Non-pigmented ciliary epithelial cell (primary cell): ENCODE measurements around the gene MPHOSPH6.
"Not testable (repeated sequence)": the region's sequence is repeated elsewhere in the genome, so short reads cannot be mapped to it uniquely, and the experiment has no call there.

Source experiments
- DNase-seq: peaks from one replicate; pipeline ENCODE4 v3.0.0-alpha.2; 2010; ENCODE audit warnings: low read depth

MPHOSPH6 gene

GRCh38 chr16:82169861-82170845 is at the start of gene MPHOSPH6:
Gene MPHOSPH6, minus strand, starts transcription at chr16:82170224. Its CDS starts 49 bp downstream, at chr16:82170175.
- DNase-seq, result peak; percentile 30

GRCh38 chr16:82219298-82219697 is 49.3 kb upstream of the MPHOSPH6 start:
- DNase-seq, result no peak

- DNase-seq, result not testable (repeated sequence)
Measured at GRCh38 chr16:82209314-82209713, 39.3 kb upstream of the MPHOSPH6 start.

- no peak for DNase-seq
Measured at GRCh38 chr16:82203198-82203597, 33.2 kb upstream of the MPHOSPH6 start.

GRCh38 chr16:82201926-82202325 is 31.9 kb upstream of the MPHOSPH6 start:
- no peak for DNase-seq

GRCh38 chr16:82201351-82201750 is 31.3 kb upstream of the MPHOSPH6 start:
- DNase-seq, result no peak

- DNase-seq, result no peak
Measured at GRCh38 chr16:82199209-82199608, 29.2 kb upstream of the MPHOSPH6 start.

- DNase-seq, result no peak
Measured at GRCh38 chr16:82197540-82198240, 27.7 kb upstream of the MPHOSPH6 start.

GRCh38 chr16:82195917-82196494 is 26.0 kb upstream of the MPHOSPH6 start:
- peak; percentile 14 for DNase-seq

GRCh38 chr16:82194086-82194485 is 24.1 kb upstream of the MPHOSPH6 start:
- DNase-seq, result no peak

GRCh38 chr16:82192665-82193064 is 22.6 kb upstream of the MPHOSPH6 start:
- DNase-seq, result peak; percentile 48

- DNase-seq, result no peak
Measured at GRCh38 chr16:82190386-82190785, 20.4 kb upstream of the MPHOSPH6 start.

GRCh38 chr16:82187829-82188228 is 17.8 kb upstream of the MPHOSPH6 start:
- no peak for DNase-seq

GRCh38 chr16:82185012-82185411 is 15.0 kb upstream of the MPHOSPH6 start:
- DNase-seq, result no peak

- DNase-seq, result no peak
Measured at GRCh38 chr16:82184213-82184612, 14.2 kb upstream of the MPHOSPH6 start.

GRCh38 chr16:82183004-82183397 is 13.0 kb upstream of the MPHOSPH6 start:
- DNase-seq, result no peak

GRCh38 chr16:82182266-82183003 is 12.4 kb upstream of the MPHOSPH6 start:
- no peak for DNase-seq

GRCh38 chr16:82181461-82182185 is 11.6 kb upstream of the MPHOSPH6 start:
- no peak for DNase-seq

GRCh38 chr16:82178352-82178751 is 8.3 kb upstream of the MPHOSPH6 start:
- no peak for DNase-seq

- no peak for DNase-seq
Measured at GRCh38 chr16:82177555-82177954, 7.5 kb upstream of the MPHOSPH6 start.

GRCh38 chr16:82176204-82176603 is 6.2 kb upstream of the MPHOSPH6 start:
- DNase-seq, result no peak
